Measurements from ENCODE around the gene SLC35E1.
A peak's percentile ranks its signal among the peaks of the same experiment; 100 is the strongest.

GRCh38 chr19:16530540-16531379 is 41.5 kb downstream of the SLC35E1 start:
- TF ChIP-seq CTCF (IDR thresholded peaks at IDR 0.05 in 8 of 11, conservative IDR thresholded peaks at IDR 0.05 in 3 of 11): no peak
- TF ChIP-seq POLR2AphosphoS5 (IDR thresholded peaks at IDR 0.05): peak in 1 of 3 donors; percentile 38
- TF ChIP-seq POLR2A (IDR thresholded peaks at IDR 0.05): no peak

Data from spleen (tissue), 7 donors.